HG02938 (cell line): Measurements from ENCODE around the gene ANTXRL.
"Not testable (repeated sequence)": the region's sequence is repeated elsewhere in the genome, so short reads cannot be mapped to it uniquely, and the experiment has no call there.

ENCODE experiments used
- ATAC-seq: cut with Tn5 transposase; IDR thresholded peaks from one replicate; pipeline ENCODE4 v1.9.1; 2021; ENCODE audit warnings: mild to moderate bottlenecking, moderate library complexity; ENCODE audit not compliant: unreplicated experiment

The ANTXRL gene

DNA sequence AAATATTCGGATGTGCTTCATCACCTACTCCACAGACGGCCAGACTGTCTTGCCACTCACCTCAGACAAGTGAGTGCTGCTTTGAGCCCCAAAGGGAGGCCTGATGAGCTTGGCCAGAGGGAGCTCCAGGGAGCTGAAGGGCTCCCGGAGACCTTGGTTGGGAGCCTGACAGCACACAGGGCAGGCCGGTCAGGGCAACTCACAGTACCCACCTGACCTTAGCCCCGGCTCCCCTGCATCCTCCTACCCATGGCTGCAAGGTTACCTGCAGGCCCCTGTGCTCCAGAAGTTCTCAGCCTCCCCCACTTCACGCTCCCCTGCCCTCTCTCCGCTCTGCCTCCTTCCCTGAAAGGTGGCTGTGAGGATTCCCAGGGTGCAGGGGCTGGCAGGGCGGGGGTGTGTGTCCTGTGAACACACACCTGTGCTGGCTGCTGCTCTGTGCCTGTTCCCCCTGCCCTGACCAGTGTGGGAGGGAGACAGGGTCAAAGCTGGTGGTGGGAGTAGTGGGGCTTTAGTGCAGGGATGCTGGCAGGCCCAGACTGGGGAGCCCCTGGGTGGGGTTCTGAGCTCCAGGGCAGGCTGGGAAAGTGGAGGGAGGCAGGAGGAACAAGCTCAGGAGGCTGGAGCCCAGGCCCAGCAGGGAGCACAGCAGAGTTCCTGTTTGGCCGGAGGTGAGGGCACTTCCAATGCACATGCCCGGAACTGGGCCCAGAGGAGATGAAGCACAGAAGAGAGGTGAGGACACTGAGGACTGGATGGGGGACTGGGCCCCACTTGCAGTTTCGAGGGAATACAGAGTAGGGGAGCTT is 7.2 kb downstream of the ANTXRL start:
- no peak for ATAC-seq

GRCh38 chr10:46294641-46295220 is 7.9 kb downstream of the ANTXRL start:
- ATAC-seq, result no peak

GRCh38 chr10:46295350-46296010 is 8.7 kb downstream of the ANTXRL start:
- not testable (repeated sequence) for ATAC-seq

- not testable (repeated sequence) for ATAC-seq
Measured at GRCh38 chr10:46296086-46296485, 9.3 kb downstream of the ANTXRL start.

- ATAC-seq, result no peak
Measured at GRCh38 chr10:46296641-46297141, 9.9 kb downstream of the ANTXRL start.

DNA sequence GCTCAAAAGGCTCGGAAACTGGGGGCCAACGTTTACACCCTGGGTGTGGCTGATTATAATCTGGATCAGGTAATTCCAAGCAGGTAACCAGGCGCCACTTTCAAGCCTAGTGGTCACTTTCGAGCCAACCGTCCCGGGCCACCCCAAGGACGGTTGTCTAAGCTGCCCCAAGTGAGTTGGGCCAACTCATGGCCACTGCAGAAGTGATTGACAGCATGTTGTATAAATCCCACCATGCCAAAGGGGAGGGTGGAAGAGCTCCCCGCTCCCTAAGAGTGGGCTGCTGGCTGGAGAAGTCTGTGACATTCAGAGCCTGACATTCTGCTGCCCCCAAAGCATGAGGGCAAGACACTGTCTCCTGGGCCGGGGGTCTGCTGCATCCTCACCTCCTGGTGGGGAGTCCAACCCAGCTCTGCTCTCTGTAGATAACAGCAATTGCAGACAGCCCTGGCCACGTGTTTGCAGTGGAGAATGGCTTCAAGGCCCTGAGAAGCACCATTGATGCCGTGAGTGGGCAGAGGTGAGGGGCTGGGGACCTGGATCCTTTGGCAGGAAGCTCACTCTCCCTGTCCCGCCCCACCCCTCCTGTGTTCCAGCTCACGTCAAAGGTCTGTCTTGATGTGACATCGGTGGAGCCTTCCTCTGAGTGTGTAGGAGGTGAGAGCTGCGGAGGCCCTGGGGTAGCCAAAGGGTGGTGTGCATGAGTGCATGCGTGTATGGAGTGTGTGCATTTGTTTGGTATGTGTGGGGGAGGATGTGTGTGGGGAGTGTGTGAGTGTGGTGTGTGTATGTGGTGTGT is 10.8 kb downstream of the ANTXRL start:
- ATAC-seq, result no peak

GRCh38 chr10:46298477-46299285 is 11.9 kb downstream of the ANTXRL start:
- no peak for ATAC-seq

DNA sequence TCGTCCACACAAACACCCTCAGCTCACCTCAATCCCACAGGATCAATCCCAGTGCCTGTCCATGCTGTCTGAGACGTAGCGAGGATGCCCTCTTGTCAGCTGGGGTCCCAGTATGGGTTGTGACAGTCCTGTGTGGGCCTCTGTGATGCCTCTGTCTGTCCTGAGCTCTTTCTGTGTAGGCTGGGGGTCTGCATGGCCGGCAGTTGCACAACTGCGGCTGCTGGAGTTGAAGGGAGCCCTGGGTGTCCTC is 12.4 kb downstream of the ANTXRL start:
- no peak for ATAC-seq

DNA sequence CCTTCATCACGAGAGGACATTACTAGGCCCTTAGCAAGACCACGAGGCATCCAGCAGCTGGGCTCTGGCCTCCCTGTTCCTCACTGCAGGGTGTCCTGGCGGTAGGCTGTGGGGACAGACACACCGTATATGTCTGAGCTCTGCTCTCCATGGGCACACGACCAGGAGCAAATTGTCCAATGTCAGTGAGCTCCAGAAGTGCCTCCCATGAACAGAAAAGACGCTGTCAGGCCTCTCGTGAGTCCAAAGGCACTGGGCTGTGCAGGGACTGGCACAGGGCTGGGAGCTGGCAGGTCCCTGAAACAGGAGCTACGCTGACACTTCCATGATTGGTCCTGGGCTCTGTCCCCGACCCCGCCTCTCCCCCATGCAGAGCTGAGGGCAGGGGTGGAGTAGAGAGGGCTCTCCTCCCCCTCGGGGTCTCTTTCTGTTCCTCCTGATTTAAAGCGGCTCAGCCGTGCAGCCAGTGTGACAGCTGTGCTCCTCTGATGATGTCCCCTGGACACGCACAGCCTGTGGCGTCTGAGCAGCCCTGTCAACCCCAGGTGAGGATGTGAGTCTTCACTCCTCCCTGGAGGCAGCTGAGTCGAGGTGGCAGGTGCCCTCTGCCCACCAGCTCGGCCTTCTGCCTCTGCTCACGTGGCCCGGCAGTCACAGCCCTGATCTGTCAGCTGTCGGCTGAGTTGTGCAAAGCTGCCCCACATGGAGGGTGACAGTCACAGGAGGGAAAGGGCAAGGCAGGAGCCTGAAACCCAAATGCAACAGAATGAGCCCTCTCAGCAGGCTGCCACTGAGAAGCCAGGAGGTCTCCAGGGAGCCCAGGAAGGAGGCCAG is 13.0 kb downstream of the ANTXRL start:
- no peak for ATAC-seq

DNA sequence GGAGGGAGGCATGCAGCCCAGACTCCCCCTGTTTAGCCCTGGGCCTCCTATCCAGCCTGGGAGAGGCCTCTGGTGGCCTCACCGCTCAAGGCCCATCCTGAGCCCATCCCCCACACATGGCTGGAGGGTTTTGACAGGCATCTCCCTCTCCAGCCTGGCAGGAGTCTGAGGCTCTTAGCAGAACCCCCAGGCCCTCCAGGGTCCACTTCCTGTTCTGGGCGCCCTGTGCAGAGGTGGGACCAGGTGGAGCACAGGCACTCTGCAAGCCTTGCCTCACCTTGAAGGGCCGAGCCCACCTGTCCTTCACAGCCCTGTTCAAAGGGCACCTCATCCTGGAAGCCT is 13.5 kb downstream of the ANTXRL start:
- not testable (repeated sequence) for ATAC-seq

- ATAC-seq, result no peak
Measured at GRCh38 chr10:46301056-46301645, 14.4 kb downstream of the ANTXRL start.

GRCh38 chr10:46301721-46302479 is 15.1 kb downstream of the ANTXRL start:
- no peak for ATAC-seq

DNA sequence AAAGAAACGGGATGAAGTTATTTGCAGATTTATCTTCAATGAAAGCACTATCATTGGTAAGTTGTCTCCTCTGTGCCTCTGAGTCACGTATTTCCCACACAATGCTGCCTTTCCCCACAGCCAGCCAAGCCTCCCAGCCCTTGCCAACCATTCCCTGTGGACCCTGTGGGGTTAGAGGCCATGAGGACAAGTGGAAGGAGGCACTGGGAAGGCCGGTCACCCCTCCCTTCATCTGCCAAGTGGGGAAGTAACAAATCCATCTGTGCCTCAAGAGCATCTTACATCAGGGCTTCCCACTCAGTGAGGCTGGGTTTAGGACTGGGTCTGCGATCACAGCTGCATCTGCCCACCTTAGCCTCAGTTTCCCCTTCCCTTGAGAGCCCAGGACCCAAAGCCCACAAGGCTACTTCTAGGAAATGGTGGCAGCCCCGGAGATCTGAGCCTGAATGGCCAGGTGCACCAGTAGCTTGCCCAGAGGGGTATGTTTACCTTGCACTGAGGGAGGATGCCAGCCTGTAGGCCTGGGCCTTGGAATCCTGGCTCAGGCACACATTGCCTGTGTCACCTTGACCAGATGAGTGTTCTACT is 16.1 kb downstream of the ANTXRL start:
- not testable (repeated sequence) for ATAC-seq

DNA sequence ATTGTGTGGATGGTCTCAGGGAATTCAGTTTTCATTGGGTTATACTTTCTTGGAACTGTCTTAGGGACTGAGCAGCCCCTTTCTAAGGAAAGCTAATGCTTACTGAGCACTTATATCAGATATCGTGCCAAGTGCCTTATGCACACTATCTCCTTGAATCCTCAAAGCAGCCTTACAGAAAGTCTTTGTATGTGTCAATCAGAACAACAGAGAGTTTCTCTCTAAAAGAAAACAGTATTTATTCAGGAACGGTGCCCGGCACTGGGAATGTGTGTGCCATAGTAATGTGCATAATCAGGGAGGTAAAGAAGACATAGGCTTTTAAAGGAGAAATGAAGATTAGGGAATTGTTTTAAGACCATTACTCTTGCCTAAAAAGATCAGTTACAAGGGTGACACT is 17.3 kb downstream of the ANTXRL start:
- no peak for ATAC-seq

DNA sequence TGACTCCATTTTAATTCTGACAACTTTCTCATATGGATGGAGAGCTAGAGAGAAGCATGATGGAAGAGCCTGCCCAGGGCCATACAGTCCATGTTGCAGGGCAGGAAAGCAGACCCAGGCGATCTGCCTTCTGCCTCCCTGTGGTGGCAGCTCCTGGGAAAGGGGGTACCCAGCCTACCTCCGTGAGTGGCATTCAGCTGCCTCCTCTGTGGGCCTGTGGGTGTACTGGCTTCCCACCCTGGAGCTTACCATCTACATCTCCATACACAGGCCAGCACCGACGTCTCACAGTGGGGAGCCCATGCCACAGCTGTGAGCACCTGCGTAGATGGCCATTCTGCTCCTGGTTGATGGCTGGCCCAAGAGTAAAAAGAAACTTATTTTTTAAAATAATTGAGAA is 17.9 kb downstream of the ANTXRL start:
- ATAC-seq, result not testable (repeated sequence)

- no peak for ATAC-seq
Measured at GRCh38 chr10:46305079-46305818, 18.5 kb downstream of the ANTXRL start.

DNA sequence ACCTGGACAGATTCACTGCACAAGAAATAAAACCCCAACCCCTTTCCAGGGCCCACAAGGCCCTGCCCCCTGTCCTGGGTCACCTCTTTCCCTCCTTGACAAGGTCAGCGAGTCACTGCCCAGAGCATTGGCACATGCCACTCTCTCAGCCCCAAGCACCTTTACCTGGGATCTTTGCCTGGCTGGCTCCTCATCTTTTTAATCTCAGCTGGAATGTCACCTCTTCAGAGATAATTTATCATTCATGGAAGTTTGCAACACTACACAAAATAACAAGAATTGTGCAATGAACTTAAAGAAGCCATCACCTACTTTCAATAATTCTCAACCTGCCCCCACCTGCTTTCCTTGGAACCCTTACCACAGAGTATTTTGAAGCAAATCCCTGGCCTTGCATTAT is 19.2 kb downstream of the ANTXRL start:
- ATAC-seq, result no peak
